GM21576 (cell line): ENCODE measurements around the gene ZNF221.

Experiments
- ATAC-seq: cut with Tn5 transposase; IDR thresholded peaks from one replicate; pipeline ENCODE4 v1.9.1; 2021; ENCODE audit warnings: mild to moderate bottlenecking, moderate library complexity; ENCODE audit not compliant: unreplicated experiment

The ZNF221 gene

DNA sequence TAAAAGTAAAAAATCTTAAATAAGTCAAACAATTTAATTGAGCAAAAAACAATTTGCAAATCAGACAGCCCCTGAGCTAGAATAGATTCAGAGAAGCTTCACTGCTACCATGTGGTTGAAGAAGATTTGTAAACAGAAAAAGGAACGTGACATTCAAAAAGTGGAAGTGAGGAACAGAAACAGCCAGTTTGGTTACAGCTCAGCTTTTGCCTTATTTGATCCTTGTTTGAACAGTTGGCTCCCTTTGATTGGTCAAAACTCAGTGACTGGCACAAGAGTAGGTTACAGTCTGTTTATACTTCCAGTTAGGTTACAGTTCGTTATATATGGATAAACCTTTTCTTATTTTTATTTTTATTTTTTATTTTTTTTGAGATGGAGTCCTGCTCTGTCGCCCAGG lies 5.8 kb downstream of the ZNF221 start:
- ATAC-seq: no peak

DNA sequence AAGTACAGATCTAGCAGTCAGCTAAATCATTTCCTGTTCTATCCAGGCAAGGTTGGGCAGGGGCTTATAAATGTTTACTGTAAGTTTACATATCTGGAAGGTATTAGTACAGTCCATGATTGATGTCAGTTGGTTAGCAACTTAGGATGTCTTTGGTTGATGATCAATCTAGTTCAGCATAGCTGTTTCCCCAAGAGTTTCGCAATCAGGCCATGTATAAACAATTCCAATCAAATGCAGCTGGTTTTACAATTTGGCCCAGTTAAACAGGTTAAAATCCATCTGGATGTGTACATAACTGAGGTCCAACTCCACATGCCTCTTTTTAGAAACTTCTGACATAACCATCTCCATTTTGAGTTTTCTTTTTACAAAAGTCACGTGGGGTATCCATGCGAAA lies 6.9 kb downstream of the ZNF221 start:
- ATAC-seq: no peak

DNA sequence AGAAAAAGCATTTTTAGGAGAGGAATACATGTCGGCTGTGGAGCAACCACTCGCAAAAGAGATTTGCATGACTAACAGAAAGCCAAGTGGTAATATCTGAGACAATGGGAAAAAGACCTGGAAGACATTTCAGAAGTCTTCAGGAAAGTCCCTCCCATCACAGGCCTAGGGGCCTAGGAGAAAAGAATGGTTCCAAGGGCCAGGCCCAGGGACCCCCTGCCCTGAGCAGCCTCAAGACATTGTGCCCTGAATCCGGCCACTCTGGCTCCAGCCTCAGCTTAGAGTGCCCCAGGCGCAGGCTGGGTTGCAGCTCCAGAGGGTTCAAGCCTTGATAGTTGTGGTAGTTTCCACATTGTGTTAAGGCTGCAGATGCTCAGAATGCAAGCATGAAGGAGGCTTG lies 9.4 kb downstream of the ZNF221 start:
- ATAC-seq: no peak

DNA sequence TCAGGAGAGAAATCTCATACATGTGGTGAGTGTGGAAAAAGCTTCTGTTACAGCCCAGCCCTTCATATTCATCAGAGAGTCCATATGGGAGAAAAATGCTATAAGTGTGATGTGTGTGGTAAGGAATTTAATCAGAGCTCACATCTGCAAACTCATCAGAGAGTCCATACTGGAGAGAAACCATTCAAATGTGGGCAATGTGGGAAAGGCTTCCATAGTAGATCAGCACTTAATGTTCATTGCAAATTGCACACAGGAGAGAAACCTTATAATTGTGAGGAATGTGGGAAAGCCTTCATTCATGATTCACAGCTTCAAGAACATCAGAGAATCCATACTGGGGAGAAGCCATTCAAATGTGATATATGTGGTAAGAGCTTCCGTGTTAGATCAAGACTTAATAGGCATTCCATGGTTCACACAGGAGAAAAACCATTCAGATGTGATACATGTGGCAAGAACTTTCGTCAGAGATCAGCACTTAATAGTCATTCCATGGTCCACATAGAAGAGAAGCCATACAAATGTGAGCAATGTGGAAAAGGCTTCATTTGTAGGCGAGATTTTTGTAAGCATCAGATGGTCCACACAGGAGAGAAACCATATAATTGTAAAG lies 15.2 kb downstream of the ZNF221 start:
- ATAC-seq: no peak

DNA sequence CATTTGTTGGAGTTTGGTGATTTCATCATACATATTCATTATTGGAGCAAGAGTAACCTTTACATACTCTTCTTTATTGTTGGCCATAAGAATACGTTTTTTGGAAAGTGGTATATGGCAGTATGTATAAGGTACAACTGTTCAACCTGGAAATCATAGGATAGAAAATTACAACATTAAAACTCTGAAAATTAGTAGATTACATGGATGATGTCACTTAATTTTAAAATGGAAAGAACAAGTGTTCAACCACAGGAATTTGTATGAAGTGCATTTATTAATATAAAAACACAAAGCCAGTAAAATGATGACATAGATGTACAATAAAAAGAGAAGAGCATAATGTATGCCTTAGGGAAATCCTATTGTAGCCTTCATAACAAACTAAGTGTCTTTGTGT lies 25.7 kb downstream of the ZNF221 start:
- ATAC-seq: no peak

DNA sequence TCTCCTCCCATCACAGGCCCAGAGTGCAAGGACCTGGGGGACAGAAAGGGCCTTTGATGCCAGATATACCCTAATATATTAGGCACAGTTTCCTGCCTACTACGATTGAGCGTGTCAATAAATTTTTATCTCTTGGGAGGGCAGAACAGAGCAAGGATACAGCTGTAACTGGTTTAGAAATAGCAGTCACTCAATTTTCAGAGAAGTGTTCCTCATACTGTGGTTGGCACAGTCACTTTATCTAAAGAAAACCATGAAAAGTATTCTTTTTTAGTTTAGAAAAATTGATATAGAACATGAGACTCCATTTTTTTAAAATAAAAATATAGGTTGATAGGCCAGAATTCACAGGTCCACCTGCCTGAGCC lies 32.5 kb downstream of the ZNF221 start:
- peak; percentile 21 for ATAC-seq

DNA sequence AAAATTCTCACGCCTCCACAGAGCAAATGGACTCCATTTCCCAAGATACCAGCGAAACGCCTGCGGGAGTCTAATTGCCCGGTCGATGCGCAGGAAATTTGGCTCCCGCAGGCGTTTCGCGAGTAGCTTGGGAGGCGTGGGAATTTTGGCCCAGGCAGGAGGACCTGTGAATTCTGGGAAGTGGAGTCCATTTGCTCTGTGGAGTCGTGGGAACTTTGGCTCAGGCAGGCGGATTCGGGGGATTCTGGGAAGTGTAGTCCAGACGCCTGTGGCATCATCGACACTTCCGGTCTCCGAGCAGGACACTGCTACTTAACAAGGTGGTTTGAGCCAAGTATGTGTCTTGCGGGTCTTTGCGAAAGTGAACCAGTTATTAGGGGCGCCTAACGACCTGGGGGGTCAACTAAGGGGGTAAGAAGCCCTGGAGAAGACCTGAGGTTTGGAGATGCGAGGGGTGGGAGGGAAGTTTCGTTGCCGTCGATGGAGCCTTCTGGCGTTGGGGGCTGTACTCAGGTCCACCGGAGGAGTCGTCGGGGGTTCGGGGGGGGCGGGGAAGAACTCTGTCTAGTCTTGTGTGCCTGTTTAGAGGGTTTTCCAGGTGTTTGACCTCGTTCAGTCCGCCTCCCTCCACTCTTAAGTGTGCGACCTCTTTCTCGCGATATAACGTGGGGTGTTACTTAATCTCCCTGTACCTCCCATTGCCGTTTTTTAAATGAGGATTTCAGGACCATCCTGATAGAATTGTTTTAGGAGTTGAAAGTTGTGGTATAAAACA lies 33.1 kb downstream of the ZNF221 start, which contains the start of gene ZNF155:
ZNF155 (plus strand) TSS at position 277 of the 775 bp plus-strand sequence. CDS start 4,356 bp downstream, outside the sequence.
- peak; percentile 82 for ATAC-seq

DNA sequence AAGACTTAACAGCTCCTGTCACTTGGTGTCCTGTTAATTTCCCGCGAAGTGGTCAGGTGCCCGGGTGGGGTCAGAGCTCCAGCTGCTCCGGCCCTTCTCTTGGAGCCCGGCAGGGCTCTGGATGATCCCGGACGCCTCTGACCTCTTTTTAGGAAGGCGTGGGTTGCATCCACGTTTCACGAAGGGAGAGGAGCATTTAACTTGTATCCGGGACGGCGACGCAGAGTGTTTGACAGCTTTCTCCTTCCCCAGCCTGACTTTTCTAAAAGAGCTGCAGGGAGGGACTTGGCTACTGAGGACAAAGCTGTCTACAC lies 33.6 kb downstream of the ZNF221 start:
- no peak for ATAC-seq

DNA sequence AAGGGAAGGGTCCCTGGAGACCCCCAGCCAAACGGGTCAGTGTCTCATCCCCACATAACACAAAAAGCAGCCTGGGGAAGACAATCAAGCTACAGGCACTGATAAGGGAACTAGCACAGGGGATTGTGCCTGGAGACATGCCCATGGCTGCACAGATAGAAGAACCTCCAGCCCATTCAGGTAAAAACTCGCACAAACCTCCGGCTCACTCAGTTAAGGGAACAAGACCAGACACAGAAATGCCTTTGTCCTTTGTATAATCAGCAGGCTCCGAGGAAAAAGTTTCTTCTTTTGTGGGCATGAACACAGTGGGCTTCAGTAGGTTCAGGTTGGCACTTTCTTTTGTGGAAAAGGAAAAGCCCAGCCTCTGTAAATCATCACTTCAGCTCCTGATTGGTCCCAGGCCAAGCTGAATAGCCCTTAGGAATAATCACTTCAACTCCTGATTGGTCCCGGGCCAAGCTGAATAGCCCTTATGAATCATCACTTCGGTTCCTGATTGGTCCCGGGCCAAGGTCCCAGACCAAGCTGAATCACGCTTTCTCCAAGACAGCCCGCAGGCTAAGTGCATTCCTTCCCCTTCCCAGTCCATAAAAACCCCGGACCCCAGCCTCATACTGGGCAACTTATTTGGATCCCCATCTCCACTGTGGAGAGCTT lies 46.7 kb downstream of the ZNF221 start:
- no peak for ATAC-seq

DNA sequence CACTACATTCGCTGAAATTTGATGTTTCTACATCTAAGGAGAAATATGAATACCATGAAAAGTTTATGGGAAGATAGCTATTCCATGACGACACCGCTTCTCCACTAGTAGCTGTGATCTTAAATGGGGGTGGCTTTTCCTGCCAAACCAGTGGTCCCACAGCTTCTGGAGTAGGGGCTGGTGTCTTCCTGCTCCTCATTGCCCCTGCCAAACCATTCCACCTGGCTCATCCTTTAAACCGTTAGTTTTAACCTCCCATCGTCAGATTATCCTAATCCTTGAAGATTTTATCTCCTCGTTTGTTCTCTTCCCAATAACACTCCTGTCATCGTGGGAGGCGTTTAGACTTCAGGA lies 51.2 kb downstream of the ZNF221 start:
- ATAC-seq: no peak

DNA sequence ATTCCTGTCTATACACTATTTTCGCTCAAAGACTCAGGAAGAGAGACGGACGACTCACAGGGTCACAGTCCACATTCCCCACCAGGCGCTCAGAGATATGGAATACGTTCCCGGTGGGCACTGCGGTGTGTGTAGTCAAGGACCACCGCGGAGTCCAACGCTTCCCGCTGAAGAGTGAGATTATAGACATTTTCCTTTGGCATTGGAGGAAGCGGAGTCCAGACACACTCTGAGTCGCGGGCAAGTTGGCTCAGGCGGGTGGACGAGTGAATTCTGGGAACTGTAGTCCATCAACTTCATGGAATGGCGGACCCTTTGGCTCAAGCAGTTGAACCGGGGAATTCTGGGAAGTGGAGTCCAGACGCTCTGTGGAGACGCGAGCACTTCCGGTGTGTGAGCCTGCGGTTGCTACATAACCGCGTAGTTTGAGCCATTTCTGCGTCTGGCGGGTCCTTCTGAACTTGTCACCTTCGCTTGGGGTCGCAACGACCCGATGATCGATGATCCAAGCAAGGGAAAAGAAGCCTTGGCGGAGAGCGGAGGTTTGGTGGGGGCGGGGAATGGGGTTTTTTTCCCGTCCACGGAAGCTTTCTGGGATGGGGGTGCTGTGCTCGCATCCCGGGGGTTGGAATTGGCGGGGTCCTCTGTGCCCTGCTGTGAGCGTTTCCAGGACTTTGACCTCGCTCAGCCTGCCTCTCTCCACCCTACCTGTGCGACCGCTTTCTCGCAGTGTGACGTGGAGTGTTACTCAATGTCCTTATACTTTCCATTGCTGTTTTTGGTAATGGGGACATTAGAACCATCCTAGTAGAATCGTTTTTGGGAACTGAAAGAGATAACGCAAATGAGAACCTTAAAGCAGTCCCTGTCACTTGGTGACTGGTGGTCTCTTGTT lies 51.8 kb downstream of the ZNF221 start, which contains the start of gene ZNF230:
ZNF230 (plus strand) TSS at position 392 of the 895 bp plus-strand sequence. CDS start 4,122 bp downstream, outside the sequence.
- ATAC-seq: peak; percentile 96

DNA sequence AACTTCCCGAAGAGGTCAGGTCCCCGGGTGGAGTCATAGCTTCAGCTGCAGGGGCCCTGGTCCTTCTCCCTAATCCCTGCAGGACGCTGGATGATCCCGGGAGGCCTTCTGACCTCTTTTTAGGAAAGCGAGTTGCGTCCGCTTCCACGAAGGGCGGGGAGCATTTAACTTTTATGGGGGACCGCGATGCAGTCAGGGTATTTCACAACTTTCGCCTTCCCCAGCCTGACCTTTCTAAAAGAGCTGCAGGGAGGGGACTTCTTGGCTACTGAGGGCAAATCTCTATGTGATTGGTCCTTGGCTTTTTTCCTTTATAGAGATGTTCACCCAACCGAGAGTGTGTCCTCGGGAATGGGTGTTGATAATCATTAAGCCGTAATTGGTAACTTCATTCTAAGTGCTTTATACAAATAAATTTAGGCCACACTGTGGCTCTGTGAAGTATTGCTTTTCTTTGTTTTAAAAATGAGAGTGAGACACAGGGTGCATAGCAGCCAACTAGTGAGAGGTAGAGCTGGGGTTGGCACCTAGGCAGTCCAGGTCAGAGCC lies 52.5 kb downstream of the ZNF221 start:
- no peak for ATAC-seq

DNA sequence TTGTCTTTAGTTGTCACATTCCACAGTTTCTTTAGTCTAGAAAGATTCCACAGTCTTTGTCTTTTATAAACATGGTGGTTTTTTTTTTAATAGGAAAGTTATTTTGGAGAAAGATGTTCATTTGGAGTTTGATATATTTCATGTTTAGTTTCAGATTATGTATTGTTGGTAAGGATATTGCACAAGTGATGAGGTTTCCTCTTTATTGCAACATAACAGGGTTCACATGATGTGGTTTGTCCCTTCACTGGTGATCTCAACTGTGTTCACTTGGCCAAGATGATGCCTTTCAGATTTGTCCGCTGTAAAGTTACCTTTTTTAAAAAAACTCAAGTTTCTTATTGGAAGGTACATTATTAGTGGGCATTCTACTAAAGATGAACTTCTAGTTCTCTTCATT lies 54.9 kb downstream of the ZNF221 start:
- ATAC-seq: no peak

DNA sequence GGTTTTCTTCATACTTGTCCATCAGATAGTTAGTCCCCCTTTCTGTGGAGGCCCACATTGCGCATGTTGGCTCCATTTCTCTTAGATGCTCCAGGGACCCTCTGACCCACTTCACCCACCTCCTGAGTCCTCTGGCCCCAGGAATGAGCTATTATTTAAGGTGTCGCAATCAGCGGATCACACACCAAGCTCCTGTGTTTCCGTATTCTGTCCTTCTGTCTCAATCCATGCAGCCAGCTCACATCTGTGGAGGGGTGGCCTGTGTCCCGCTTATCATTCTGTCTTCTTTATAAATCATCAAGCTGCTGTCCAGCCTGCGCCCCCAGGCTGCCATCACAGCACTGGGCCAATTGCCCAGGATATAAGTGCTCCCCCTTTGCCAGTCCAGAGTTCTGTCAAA lies 56.4 kb downstream of the ZNF221 start:
- no peak for ATAC-seq

DNA sequence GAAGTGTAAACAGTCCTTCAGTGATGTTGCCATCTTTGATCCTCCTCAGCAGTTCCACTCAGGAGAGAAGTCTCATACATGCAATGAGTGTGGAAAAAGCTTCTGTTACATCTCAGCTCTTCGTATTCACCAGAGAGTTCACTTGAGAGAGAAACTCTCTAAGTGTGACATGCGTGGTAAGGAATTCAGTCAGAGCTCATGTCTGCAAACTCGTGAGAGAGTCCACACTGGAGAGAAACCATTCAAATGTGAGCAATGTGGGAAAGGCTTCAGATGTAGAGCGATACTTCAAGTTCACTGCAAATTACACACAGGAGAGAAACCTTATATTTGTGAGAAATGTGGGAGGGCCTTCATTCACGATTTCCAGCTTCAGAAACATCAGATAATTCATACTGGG lies 59.4 kb downstream of the ZNF221 start:
- ATAC-seq: no peak
